Panc1 (cell line): ENCODE results near the gene DPH1. TPM values are rescaled to one million over a fixed set of nuclear protein-coding genes. Genes with fewer than 3 reads are reported as not detected.

ENCODE experiments used
- ATAC-seq: fragments of 200-7000 bp; cut with Tn5 transposase; 2 replicates; pipeline ENCODE4 v1.9.1; 2020; ENCODE audit warnings: mild to moderate bottlenecking, moderate library complexity
- BruUV-seq: library from RNA; stranded (reverse); fragments of 400-500 nt; replicated peaks from 2 replicates; lab custom pipeline; 2021; lab: Mats Ljungman, UMichigan
- CTCF ChIA-PET: fragments of 300-600 bp; sonication (Branson Sonifier 250); formaldehyde crosslinking; loops from one replicate; lab custom pipeline; 2022; ENCODE audit warnings: antibody characterized with exemption; lab: Charles Lee
- POLR2A ChIA-PET: fragments of 300-600 bp; sonication (Branson Sonifier 250); formaldehyde crosslinking; loops from one replicate; lab custom pipeline; 2022; ENCODE audit warnings: antibody characterized with exemption; lab: Charles Lee
- DNase-seq: peaks from one replicate; pipeline ENCODE4 v3.0.0-alpha.2; 2010; ENCODE audit warnings: low read depth, low spot score
- H3K27ac ChIP-seq: 2 replicates; pipeline ENCODE4 v1.5.1; 2011; ENCODE audit warnings: mild to moderate bottlenecking, low read length, inconsistent platforms
- H3K27me3 ChIP-seq: fragments of 200-500 bp; sonication (Bioruptor generic); 2 replicates; pipeline ENCODE4 v1.6.0; 2014; ENCODE audit warnings: low read length, inconsistent platforms; ENCODE audit not compliant: control insufficient read depth, insufficient read depth
- H3K36me3 ChIP-seq: fragments of 200-500 bp; sonication (Bioruptor generic); 2 replicates; pipeline ENCODE4 v1.5.1; 2014; ENCODE audit warnings: inconsistent platforms, mild to moderate bottlenecking, low read length, moderate library complexity; ENCODE audit not compliant: control insufficient read depth, insufficient read depth
- H3K4me1 ChIP-seq: 2 replicates; pipeline ENCODE4 v1.5.1; 2011; ENCODE audit warnings: inconsistent platforms, mild to moderate bottlenecking, low read length, moderate library complexity; ENCODE audit not compliant: control insufficient read depth, insufficient read depth
- H3K4me3 ChIP-seq, 2 experiments: 2 replicates each; pipeline ENCODE4 v1.5.1; 2011 to 2012; ENCODE audit warnings: low read depth in 2 of 2, low read length in 2 of 2, mild to moderate bottlenecking in 2 of 2, inconsistent platforms in 1 of 2, moderate library complexity in 1 of 2
- H3K9me3 ChIP-seq: fragments of 200-500 bp; sonication (Bioruptor generic); 2 replicates; pipeline ENCODE4 v1.5.1; 2014; ENCODE audit warnings: low read depth, mild to moderate bottlenecking, inconsistent platforms, low read length, moderate library complexity; ENCODE audit not compliant: control insufficient read depth, insufficient read depth
- POLR2AphosphoS5 ChIP-seq: IDR thresholded peaks from 2 replicates; pipeline ENCODE4 v1.6.1; 2012; ENCODE audit warnings: mild to moderate bottlenecking, low read depth, low read length, moderate library complexity
- SIN3A ChIP-seq: IDR thresholded peaks from 2 replicates; pipeline ENCODE4 v1.6.1; 2012; ENCODE audit warnings: low read depth, mild to moderate bottlenecking, low read length, moderate library complexity, borderline replicate concordance; ENCODE audit not compliant: insufficient read depth
- TCF7L2 ChIP-seq: IDR thresholded peaks from 2 replicates; pipeline ENCODE4 v1.6.1; 2011; ENCODE audit warnings: mild to moderate bottlenecking, low read depth, low read length, inconsistent platforms
- in situ Hi-C: cut with HindIII; loops from 2 replicates; pipeline ENCODE4 v1.10.0; 2016; ENCODE audit warnings: low sequenced_read_pairs, low pct_unique_long_range_greater_than_20kb
- intact Hi-C: fragments of 100-400 bp; cut with micrococcal nuclease; formaldehyde crosslinking; loops from one replicate; pipeline ENCODE4 v1.10.0; 2022; ENCODE audit not compliant: unreplicated experiment
- total RNA-seq: library from RNA; stranded (reverse); gene quantifications from one replicate; pipeline ENCODE4 v1.2.1, GENCODE V29; 2021; ENCODE audit not compliant: unreplicated experiment
- TF ChIP-seq, protein P1 (sequence below): fragments of 450-650 bp; IDR thresholded peaks from 2 replicates; pipeline ENCODE4 v1.5.1; 2017; ENCODE audit warnings: mild to moderate bottlenecking
- TF ChIP-seq, protein P2 (sequence below), 2 experiments: IDR thresholded peaks; 2 replicates each; pipeline ENCODE4 v1.6.1; 2011 to 2012; ENCODE audit warnings: low read depth in 2 of 2, control low read depth in 1 of 2, low read length in 1 of 2, mild to moderate bottlenecking in 1 of 2, moderate library complexity in 1 of 2; ENCODE audit not compliant: insufficient read depth in 1 of 2

The DPH1 gene
- total RNA-seq, 1 experiment from 2014 or later, result 24.3 TPM

DNA sequence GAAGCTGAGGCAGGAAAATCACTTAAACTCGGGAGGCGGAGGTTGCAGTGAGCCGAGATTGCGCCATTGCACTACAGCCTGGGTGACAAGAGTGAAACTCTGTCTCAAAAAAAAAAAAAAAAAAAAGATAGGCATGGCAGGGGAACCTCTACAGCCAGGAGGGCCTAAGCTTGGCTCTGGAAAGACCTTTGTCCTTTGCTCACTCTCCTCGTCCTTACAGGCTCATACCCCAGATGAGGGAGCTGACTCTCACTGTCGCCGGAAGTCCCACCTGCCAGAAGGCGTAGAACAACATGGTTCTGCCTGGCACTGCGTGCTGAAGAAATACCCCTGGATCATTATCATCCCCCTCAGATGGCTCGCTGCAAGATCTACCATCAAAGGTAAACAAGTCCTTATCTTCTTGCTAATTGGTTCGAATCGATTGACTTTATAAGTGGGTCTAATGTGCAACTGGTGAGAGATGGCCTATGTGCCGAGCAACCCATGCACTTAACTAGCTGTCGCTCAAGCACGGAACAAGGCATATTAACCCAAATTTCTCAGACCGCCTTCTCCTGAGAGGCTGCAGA, 34.5 kb upstream of the DPH1 start:
- CTCF ChIA-PET, result no interaction called here
- Histone ChIP-seq H3K4me1 (peaks cover 13% of the 10 kb centered on the region; the same call in 1 of the 2 replicates), H3K36me3 (no peaks in the 10 kb centered on the region), H3K27me3 (no peaks in the 10 kb centered on the region), H3K4me3 (no peak overlapping the region), H3K27ac (no peak overlapping the region), H3K9me3 (no peaks in the 10 kb centered on the region)
- TF ChIP-seq SIN3A (no peak), POLR2AphosphoS5 (no peak), TCF7L2 (no peak)
- TF ChIP-seq, protein P1, sequence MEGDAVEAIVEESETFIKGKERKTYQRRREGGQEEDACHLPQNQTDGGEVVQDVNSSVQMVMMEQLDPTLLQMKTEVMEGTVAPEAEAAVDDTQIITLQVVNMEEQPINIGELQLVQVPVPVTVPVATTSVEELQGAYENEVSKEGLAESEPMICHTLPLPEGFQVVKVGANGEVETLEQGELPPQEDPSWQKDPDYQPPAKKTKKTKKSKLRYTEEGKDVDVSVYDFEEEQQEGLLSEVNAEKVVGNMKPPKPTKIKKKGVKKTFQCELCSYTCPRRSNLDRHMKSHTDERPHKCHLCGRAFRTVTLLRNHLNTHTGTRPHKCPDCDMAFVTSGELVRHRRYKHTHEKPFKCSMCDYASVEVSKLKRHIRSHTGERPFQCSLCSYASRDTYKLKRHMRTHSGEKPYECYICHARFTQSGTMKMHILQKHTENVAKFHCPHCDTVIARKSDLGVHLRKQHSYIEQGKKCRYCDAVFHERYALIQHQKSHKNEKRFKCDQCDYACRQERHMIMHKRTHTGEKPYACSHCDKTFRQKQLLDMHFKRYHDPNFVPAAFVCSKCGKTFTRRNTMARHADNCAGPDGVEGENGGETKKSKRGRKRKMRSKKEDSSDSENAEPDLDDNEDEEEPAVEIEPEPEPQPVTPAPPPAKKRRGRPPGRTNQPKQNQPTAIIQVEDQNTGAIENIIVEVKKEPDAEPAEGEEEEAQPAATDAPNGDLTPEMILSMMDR, result no peak
- TF ChIP-seq, protein P2, sequence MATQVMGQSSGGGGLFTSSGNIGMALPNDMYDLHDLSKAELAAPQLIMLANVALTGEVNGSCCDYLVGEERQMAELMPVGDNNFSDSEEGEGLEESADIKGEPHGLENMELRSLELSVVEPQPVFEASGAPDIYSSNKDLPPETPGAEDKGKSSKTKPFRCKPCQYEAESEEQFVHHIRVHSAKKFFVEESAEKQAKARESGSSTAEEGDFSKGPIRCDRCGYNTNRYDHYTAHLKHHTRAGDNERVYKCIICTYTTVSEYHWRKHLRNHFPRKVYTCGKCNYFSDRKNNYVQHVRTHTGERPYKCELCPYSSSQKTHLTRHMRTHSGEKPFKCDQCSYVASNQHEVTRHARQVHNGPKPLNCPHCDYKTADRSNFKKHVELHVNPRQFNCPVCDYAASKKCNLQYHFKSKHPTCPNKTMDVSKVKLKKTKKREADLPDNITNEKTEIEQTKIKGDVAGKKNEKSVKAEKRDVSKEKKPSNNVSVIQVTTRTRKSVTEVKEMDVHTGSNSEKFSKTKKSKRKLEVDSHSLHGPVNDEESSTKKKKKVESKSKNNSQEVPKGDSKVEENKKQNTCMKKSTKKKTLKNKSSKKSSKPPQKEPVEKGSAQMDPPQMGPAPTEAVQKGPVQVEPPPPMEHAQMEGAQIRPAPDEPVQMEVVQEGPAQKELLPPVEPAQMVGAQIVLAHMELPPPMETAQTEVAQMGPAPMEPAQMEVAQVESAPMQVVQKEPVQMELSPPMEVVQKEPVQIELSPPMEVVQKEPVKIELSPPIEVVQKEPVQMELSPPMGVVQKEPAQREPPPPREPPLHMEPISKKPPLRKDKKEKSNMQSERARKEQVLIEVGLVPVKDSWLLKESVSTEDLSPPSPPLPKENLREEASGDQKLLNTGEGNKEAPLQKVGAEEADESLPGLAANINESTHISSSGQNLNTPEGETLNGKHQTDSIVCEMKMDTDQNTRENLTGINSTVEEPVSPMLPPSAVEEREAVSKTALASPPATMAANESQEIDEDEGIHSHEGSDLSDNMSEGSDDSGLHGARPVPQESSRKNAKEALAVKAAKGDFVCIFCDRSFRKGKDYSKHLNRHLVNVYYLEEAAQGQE (IDR thresholded peaks at IDR 0.05; ENCODE audit: insufficient read depth in 1 of 2, low read depth in 2 of 2, low read length in 1 of 2), result no peak
- DNase-seq (no peak), ATAC-seq (no peak)
- no TSS peak for BruUV-seq
- intact Hi-C loops, result no loop called here
- POLR2A ChIA-PET, result no interaction called here
- in situ Hi-C loops, result no loop called here

DNA sequence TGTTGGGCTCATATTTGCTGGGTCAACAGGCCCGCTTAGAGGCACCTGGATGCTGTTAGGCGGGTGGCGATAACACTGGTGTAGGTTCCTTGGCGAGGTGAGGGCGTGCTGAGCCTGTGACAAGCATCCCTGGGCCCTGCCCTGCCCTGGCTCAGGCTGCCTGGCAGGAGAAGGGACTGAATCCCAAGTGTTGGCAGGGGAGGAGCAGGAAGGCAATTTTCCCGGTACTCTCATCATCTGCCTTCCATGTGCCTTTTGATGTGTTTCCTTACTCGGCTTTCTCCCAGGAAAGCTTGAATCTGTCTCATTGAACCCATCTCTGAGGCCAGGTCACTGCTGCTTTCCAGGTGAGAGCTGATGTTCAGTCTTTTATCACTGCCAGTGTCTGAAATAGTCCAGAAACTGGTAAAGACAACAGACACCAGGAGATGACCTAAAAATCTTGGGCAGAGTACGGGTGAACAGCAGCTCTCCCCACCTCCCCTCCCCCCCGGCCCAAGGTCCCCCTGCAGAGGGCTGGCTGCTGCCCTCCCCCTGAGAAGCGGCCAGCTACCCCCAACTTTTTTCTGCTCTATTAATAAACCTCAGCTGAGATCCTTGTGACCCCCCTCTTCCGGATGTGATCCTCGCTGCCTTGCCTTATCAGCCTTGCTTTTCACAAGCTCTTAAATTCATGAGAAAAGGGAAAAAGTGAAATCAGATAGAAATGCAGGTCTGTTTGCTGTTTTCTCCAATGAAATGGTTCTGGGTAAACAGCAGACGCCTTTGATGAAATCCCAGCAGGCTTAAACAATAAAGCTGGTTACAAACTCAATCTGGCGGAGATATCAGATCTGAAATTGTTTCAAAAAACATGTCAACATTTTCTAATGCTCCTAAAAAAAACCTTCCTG, 33.8 kb upstream of the DPH1 start:
- Histone ChIP-seq H3K4me1 (peaks cover 13% of the 10 kb centered on the region; the same call in 1 of the 2 replicates), H3K27me3 (no peaks in the 10 kb centered on the region), H3K9me3 (no peaks in the 10 kb centered on the region), H3K4me3 (no peak overlapping the region), H3K27ac (no peak overlapping the region), H3K36me3 (no peaks in the 10 kb centered on the region)
- ChIA-PET CTCF (no interaction called here), POLR2A (no interaction called here)
- TF ChIP-seq, protein P2 (IDR thresholded peaks at IDR 0.05; ENCODE audit: insufficient read depth in 1 of 2, low read depth in 2 of 2, low read length in 1 of 2), result no peak
- TF ChIP-seq SIN3A (no peak), TCF7L2 (no peak), POLR2AphosphoS5 (no peak)
- TF ChIP-seq, protein P1, result no peak
- DNase-seq, result no peak
- intact Hi-C loops (no loop called here), in situ Hi-C loops (no loop called here)
- ATAC-seq, result no peak
- no TSS peak for BruUV-seq
